Endothelial cell (in vitro differentiated cells): ENCODE data around the gene FARS2. TPM values are rescaled to one million over a fixed set of nuclear protein-coding genes. Genes with fewer than 3 reads are reported as not detected.

Experiments used
- DNase-seq: peaks from one replicate; pipeline ENCODE4 v3.0.0; 2021; ENCODE audit warnings: low spot score
- H3K27ac Mint-ChIP-seq: one replicate; pipeline ENCODE4 v1.8.0; 2021; ENCODE audit warnings: mixed read lengths, inconsistent platforms; ENCODE audit not compliant: unreplicated experiment
- H3K27me3 Mint-ChIP-seq: one replicate; pipeline ENCODE4 v1.8.0; 2021; ENCODE audit warnings: mild to moderate bottlenecking, moderate library complexity, mixed read lengths, inconsistent platforms; ENCODE audit not compliant: unreplicated experiment
- H3K36me3 Mint-ChIP-seq: one replicate; pipeline ENCODE4 v1.8.0; 2021; ENCODE audit warnings: mild to moderate bottlenecking, low read depth, mixed read lengths, inconsistent platforms; ENCODE audit not compliant: unreplicated experiment
- H3K4me1 Mint-ChIP-seq: one replicate; pipeline ENCODE4 v1.8.0; 2021; ENCODE audit warnings: mild to moderate bottlenecking, mixed read lengths, inconsistent platforms; ENCODE audit not compliant: unreplicated experiment
- H3K4me3 Mint-ChIP-seq: one replicate; pipeline ENCODE4 v1.8.0; 2021; ENCODE audit warnings: mild to moderate bottlenecking, mixed read lengths, inconsistent platforms; ENCODE audit not compliant: unreplicated experiment
- H3K9me3 Mint-ChIP-seq: one replicate; pipeline ENCODE4 v1.8.0; 2021; ENCODE audit warnings: mixed read lengths, inconsistent platforms; ENCODE audit not compliant: unreplicated experiment
- CTCF ChIP-seq: fragments of 200-600 bp; sonication (generic); IDR thresholded peaks from one replicate; pipeline ENCODE4 v1.5.0; 2021; ENCODE audit warnings: antibody characterized with exemption; ENCODE audit not compliant: unreplicated experiment
- total RNA-seq: library from RNA; stranded (reverse); fragmentation: NEBNext Ultra II Directional; extraction: Animal tissue kit (Norgen Biotek cat#: 25700); gene quantifications from one replicate; pipeline ENCODE4 v1.2.1, GENCODE V29; 2021; ENCODE audit not compliant: unreplicated experiment

The FARS2 gene
- total RNA-seq, 1 donor from 2014 or later, result 17.8 TPM

- H3K4me1 Mint-ChIP-seq, result peaks cover 5% of the 10 kb centered on the region
- peaks cover 2% of the 10 kb centered on the region for H3K27me3 Mint-ChIP-seq
- H3K36me3 Mint-ChIP-seq, result no peaks in the 10 kb centered on the region
- no peak overlapping the region for H3K4me3 Mint-ChIP-seq
- H3K27ac Mint-ChIP-seq, result no peak overlapping the region
- DNase-seq, result no peak
- no peak for TF ChIP-seq CTCF
- H3K9me3 Mint-ChIP-seq, result no peaks in the 10 kb centered on the region
Observed at GRCh38 chr6:5736016-5736738, 474.9 kb downstream of the FARS2 start.

- no peaks in the 10 kb centered on the region for H3K36me3 Mint-ChIP-seq
- DNase-seq, result no peak
- no peak overlapping the region for H3K4me3 Mint-ChIP-seq
- H3K4me1 Mint-ChIP-seq, result peaks cover 7% of the 10 kb centered on the region
- H3K27me3 Mint-ChIP-seq, result peaks cover 2% of the 10 kb centered on the region
- no peaks in the 10 kb centered on the region for H3K9me3 Mint-ChIP-seq
- no peak overlapping the region for H3K27ac Mint-ChIP-seq
- TF ChIP-seq CTCF, result no peak
Observed at GRCh38 chr6:5737460-5737859, 476.1 kb downstream of the FARS2 start.

GRCh38 chr6:5738211-5738610 lies 476.9 kb downstream of the FARS2 start:
- H3K9me3 Mint-ChIP-seq, result no peaks in the 10 kb centered on the region
- peaks cover 2% of the 10 kb centered on the region for H3K27me3 Mint-ChIP-seq
- DNase-seq, result no peak
- peaks cover 14% of the 10 kb centered on the region for H3K4me1 Mint-ChIP-seq
- no peak for TF ChIP-seq CTCF
- no peak overlapping the region for H3K27ac Mint-ChIP-seq
- no peaks in the 10 kb centered on the region for H3K36me3 Mint-ChIP-seq
- H3K4me3 Mint-ChIP-seq, result no peak overlapping the region

GRCh38 chr6:5744497-5744896 lies 483.2 kb downstream of the FARS2 start:
- no peaks in the 10 kb centered on the region for H3K9me3 Mint-ChIP-seq
- TF ChIP-seq CTCF, result no peak
- DNase-seq, result no peak
- H3K27me3 Mint-ChIP-seq, result peaks cover 2% of the 10 kb centered on the region
- H3K27ac Mint-ChIP-seq, result no peak overlapping the region
- no peak overlapping the region for H3K4me3 Mint-ChIP-seq
- no peaks in the 10 kb centered on the region for H3K36me3 Mint-ChIP-seq
- peaks cover 25% of the 10 kb centered on the region for H3K4me1 Mint-ChIP-seq

GRCh38 chr6:5745081-5745480 lies 483.8 kb downstream of the FARS2 start:
- H3K4me3 Mint-ChIP-seq, result no peak overlapping the region
- peaks cover 2% of the 10 kb centered on the region for H3K27me3 Mint-ChIP-seq
- H3K9me3 Mint-ChIP-seq, result no peaks in the 10 kb centered on the region
- no peak overlapping the region for H3K27ac Mint-ChIP-seq
- H3K4me1 Mint-ChIP-seq, result peaks cover 25% of the 10 kb centered on the region
- H3K36me3 Mint-ChIP-seq, result no peaks in the 10 kb centered on the region
- DNase-seq, result no peak
- no peak for TF ChIP-seq CTCF
